ENCODE data around the gene GPC3.

DNA sequence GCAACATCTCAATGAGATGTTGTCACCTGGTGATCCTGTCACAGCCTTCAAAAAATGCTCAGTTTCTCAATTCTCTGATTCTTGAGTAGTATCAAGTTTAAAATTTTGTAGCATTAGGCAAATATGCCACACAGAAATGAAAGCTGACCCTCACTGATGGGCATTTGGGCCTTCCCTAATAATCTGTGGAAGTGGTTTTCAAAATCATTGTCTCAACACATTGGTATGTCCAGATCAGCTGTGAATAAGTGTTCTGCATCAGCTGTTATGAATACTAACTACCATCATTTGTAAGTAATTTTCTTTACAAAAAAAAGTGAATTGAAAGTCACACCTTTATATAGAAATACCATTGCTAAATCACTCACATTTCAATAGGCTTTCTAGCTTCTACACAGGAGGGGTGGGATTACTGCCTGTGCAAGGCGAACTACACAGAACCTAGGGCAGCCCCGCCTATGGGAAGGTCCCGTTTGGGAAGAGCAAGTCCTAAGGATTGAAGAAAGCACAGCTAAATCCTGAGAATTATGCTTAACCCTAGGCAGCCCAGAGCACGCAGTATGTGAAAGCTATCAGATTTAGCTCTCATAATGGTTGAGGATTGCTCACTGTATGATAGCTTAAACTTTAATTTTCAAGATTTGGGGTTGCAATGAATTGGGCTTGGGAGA, 73.4 kb downstream of the GPC3 start:
- TF ChIP-seq EZH2phosphoT487 (IDR thresholded peaks at IDR 0.05; ENCODE audit: borderline replicate concordance, low read depth), result no peak
- no peak for TF ChIP-seq RAD21 (IDR thresholded peaks at IDR 0.05; ENCODE audit: low read length)
- no peak for TF ChIP-seq POLR2AphosphoS5 (IDR thresholded peaks at IDR 0.05; ENCODE audit: low read depth, low read length)

Measured in SK-N-SH (cell line).